Measurements from ENCODE around the gene CD1C. TPM values are rescaled to one million over a fixed set of nuclear protein-coding genes. Genes with fewer than 3 reads are reported as not detected.

CD1C gene
- total RNA-seq, 1 donor from 2014 or later: not detected

DNA sequence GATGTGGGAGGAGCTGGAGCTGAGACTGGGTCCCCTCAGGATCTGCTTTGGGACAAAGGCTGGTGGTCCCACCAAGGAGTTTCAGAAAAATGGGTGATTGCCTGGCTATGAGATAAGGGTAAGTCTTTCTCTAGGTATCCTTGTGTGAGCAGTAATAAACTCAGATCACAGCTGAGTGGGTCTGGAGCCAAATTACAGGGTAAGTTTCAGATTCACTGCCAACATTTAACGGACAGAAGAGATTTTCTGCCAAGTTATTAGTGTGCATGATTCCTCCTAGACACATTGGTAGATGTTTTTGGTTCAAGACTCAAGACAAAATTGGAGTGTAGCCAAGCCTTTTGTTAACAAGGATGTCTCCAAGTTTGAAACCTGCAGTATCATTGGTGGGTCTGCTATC, 34.1 kb downstream of the CD1C start:
- Mint-ChIP-seq H3K4me1 (ENCODE audit: low read depth, unreplicated experiment) (no peaks in the 10 kb centered on the region), H3K36me3 (ENCODE audit: unreplicated experiment) (no peaks in the 10 kb centered on the region), H3K4me3 (ENCODE audit: unreplicated experiment) (no peak overlapping the region), H3K27me3 (ENCODE audit: unreplicated experiment) (no peaks in the 10 kb centered on the region), H3K27ac (ENCODE audit: unreplicated experiment) (no peak overlapping the region), H3K9me3 (ENCODE audit: unreplicated experiment) (no peaks in the 10 kb centered on the region)
- no peak for DNase-seq
- TF ChIP-seq, protein P1, sequence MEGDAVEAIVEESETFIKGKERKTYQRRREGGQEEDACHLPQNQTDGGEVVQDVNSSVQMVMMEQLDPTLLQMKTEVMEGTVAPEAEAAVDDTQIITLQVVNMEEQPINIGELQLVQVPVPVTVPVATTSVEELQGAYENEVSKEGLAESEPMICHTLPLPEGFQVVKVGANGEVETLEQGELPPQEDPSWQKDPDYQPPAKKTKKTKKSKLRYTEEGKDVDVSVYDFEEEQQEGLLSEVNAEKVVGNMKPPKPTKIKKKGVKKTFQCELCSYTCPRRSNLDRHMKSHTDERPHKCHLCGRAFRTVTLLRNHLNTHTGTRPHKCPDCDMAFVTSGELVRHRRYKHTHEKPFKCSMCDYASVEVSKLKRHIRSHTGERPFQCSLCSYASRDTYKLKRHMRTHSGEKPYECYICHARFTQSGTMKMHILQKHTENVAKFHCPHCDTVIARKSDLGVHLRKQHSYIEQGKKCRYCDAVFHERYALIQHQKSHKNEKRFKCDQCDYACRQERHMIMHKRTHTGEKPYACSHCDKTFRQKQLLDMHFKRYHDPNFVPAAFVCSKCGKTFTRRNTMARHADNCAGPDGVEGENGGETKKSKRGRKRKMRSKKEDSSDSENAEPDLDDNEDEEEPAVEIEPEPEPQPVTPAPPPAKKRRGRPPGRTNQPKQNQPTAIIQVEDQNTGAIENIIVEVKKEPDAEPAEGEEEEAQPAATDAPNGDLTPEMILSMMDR (IDR thresholded peaks at IDR 0.05; ENCODE audit: partially characterized antibody, unreplicated experiment): no peak

DNA sequence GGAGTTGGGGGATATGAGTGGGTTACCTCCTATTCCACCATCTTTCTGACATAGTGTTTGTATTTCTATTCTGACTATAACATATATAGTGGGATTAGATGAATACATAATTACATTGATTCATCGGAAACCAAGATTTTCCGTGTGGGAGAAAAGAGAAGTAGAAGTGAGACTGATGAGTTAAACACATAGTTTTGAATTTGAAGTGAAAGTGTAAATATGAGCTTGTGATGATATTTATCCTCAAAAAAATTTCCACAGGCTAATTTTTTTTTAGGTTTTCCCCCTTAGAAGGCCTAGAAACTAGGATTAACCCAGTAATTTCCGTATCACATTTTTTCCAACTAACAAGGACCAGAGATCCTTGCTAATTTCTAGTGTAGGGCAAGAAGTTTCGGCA, 34.7 kb downstream of the CD1C start:
- Mint-ChIP-seq H3K4me1 (ENCODE audit: low read depth, unreplicated experiment) (no peaks in the 10 kb centered on the region), H3K9me3 (ENCODE audit: unreplicated experiment) (no peaks in the 10 kb centered on the region), H3K27ac (ENCODE audit: unreplicated experiment) (no peak overlapping the region), H3K4me3 (ENCODE audit: unreplicated experiment) (no peak overlapping the region), H3K27me3 (ENCODE audit: unreplicated experiment) (no peaks in the 10 kb centered on the region), H3K36me3 (ENCODE audit: unreplicated experiment) (no peaks in the 10 kb centered on the region)
- TF ChIP-seq, protein P1 (IDR thresholded peaks at IDR 0.05; ENCODE audit: partially characterized antibody, unreplicated experiment): no peak
- DNase-seq: no peak

DNA sequence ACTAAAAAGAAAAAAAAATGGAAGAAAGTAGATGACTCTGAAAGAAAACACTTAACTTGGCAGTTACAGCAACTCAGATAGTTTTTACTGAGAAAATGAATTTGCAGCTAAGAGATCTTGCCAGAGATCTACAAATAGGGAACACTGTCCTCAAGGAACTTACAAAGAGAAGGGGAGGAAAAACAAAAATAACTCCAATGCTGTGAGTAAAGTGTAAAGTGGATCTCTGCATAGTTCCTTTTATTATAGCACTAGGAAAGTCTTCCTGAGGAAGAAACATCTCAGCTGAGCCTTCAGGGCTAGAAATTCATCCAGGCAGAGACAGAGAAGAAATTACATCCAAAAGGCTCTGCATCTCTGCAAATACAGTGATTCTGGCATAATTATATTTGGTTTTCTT, 37.8 kb downstream of the CD1C start:
- no peak overlapping the region for H3K4me3 Mint-ChIP-seq (ENCODE audit: unreplicated experiment)
- H3K36me3 Mint-ChIP-seq (ENCODE audit: unreplicated experiment): no peaks in the 10 kb centered on the region
- H3K27me3 Mint-ChIP-seq (ENCODE audit: unreplicated experiment): no peaks in the 10 kb centered on the region
- TF ChIP-seq, protein P1 (IDR thresholded peaks at IDR 0.05; ENCODE audit: partially characterized antibody, unreplicated experiment): no peak
- H3K4me1 Mint-ChIP-seq (ENCODE audit: low read depth, unreplicated experiment): no peaks in the 10 kb centered on the region
- H3K9me3 Mint-ChIP-seq (ENCODE audit: unreplicated experiment): no peaks in the 10 kb centered on the region
- DNase-seq: no peak
- H3K27ac Mint-ChIP-seq (ENCODE audit: unreplicated experiment): no peak overlapping the region

DNA sequence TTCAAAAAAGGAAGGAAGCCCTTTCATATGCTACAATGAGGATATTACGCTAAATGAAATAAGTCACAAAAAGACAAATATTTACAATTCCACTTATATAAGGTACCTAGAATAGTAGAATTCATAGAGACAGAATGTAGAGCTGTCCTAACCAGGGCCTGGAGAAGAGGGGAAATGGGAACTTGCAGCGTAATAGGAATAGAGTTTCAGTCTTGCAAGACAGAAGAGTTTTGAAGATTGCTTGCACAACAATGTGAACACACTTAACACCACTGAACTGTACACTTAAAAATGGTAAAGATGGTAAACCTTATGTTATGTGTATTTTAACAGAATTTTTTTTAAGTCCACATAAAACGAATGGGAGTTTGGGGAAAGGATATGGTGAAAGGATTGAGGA, 38.7 kb downstream of the CD1C start:
- no peaks in the 10 kb centered on the region for H3K9me3 Mint-ChIP-seq (ENCODE audit: unreplicated experiment)
- no peaks in the 10 kb centered on the region for H3K27me3 Mint-ChIP-seq (ENCODE audit: unreplicated experiment)
- TF ChIP-seq, protein P1 (IDR thresholded peaks at IDR 0.05; ENCODE audit: partially characterized antibody, unreplicated experiment): no peak
- no peak for DNase-seq
- no peak overlapping the region for H3K27ac Mint-ChIP-seq (ENCODE audit: unreplicated experiment)
- no peak overlapping the region for H3K4me3 Mint-ChIP-seq (ENCODE audit: unreplicated experiment)
- H3K4me1 Mint-ChIP-seq (ENCODE audit: low read depth, unreplicated experiment): no peaks in the 10 kb centered on the region
- no peaks in the 10 kb centered on the region for H3K36me3 Mint-ChIP-seq (ENCODE audit: unreplicated experiment)

DNA sequence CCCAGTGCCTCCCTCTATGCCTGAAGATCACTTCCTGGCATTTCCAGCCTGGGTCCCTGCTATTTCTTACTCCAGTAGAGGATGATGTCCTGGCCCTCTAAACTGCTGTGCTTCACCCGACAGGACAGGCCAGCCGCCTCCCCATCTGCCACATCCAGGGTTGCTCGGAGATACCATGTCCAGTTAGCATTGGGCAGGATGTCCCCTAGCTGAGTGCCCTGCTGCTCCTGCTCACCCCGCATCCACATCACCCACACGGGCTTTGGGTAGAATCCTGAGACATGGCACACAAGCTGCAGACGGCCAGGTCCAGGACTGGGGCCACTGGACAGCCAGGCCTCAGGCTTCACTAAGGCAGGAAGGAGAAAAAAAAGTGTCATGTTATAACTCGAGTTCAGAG, 39.6 kb downstream of the CD1C start:
- Mint-ChIP-seq H3K9me3 (ENCODE audit: unreplicated experiment) (no peaks in the 10 kb centered on the region), H3K36me3 (ENCODE audit: unreplicated experiment) (no peaks in the 10 kb centered on the region), H3K27me3 (ENCODE audit: unreplicated experiment) (no peaks in the 10 kb centered on the region), H3K27ac (ENCODE audit: unreplicated experiment) (no peak overlapping the region), H3K4me3 (ENCODE audit: unreplicated experiment) (no peak overlapping the region), H3K4me1 (ENCODE audit: low read depth, unreplicated experiment) (no peaks in the 10 kb centered on the region)
- DNase-seq: no peak
- TF ChIP-seq, protein P1 (IDR thresholded peaks at IDR 0.05; ENCODE audit: partially characterized antibody, unreplicated experiment): no peak

Data from glutamatergic neuron (in vitro differentiated cells).